ENCODE measurements around the gene DDIT3.
A peak's percentile ranks its signal among the peaks of the same experiment; 100 is the strongest.

DDIT3 gene

DNA sequence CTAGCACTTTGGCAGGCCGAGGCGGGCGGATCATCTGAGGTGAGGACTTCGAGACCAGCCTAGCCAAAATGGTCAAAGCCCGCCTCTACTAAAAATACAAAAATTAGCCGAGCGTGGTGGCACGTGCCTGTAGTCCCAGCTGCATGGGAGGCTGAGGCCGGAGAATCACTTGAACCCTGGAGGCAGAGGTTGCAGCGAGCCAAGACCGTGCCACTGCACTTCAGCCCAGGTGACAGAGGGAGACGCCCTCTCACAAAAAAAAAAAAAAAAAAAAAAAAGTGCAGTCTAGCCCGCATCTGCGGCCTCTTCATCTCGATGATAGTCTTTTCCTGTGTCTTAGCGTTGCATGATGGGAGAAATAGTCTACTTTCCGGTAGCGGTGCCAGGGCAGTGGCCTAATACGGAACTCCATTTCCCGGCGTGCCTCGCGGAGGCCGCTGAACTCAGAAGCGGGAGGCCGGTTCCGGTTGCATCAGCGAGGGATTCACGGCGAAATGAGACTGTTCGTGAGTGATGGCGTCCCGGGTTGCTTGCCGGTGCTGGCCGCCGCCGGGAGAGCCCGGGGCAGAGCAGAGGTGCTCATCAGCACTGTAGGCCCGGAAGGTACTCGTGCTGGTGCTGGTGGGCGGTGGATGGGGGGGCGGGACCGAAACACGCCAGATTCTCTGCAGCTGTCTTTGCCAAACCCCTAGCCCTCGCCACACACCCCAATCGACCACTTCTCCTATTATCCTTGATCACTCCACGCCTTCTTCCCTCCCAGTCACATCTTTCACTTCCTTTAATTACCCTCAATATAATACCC, 32.5 kb downstream of the DDIT3 start, which contains the start of gene MARS1:
MARS1 (plus strand) TSS at position 472 of the 805 bp plus-strand sequence; CDS start at position 495, 23 bp downstream.
- peak; percentile 79 to 87 for DNase-seq (ENCODE audit: low read depth in 2 of 2, low spot score in 1 of 2)

DNA sequence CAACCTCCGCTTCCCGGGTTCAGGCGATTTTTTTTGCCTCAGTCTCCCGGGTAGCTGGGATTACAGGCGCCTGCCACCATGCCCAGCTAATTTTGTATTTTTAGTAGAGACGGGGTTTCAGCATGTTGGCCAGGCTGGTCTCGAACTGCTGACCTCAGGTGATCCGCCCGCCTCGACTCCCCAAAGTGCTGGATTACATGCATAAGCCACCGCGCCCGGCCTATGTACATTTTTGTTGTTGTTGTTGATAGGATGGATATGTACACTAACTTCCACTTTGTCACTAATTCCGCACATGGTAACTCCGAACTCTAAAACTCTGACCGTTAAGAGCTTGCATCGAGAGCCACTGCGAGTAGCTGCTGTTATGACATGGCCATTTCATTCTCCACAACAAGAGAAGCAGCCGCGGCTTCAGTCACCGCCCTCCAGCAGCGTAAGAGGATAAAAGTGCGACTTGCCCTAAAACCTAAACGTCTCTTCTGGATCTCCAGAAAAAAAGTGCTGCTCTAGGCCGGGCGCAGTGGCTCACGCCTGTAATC, 33.2 kb downstream of the DDIT3 start:
- no peak for DNase-seq (ENCODE audit: low read depth in 2 of 2, low spot score in 1 of 2)

DNA sequence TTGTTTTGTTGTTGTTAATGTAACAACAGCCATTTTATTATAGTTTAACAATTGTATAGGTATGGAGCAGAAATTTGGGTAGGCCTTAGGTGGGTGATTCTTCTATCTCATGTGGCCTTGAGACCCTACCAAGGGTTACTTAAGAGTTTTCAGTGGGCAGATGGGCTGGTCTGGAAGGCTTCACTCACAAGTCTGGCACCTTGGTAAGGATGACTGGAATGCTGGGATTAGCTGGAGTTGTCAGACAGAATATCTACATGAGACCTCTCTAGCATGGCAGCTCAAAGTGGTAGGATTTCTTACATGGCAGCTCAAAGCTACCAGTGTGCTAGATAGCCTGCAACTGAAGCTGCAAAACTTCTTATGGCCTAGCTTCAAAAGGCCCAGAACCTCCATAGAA, 34.6 kb downstream of the DDIT3 start:
- no peak for DNase-seq (ENCODE audit: low read depth in 2 of 2, low spot score in 1 of 2)

DNA sequence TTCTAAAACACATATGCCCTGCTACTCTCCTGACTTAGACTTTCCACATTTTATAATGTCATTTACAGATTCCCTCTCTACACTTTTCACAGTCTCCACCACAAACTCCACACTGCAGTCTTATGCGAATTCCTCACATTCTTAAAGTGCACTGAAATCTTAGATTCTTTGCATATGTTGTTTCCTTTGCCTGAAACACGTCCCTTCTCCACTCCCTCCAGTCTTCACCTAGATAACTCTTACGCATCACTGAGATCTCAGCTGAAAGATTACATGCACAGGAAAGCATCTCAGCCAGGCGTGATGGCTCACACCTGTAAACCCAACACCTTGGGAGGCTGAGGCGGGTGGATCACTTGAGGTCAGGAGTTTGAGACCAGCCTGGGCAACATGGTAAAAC, 36.8 kb downstream of the DDIT3 start:
- DNase-seq (ENCODE audit: low read depth in 2 of 2, low spot score in 1 of 2), result no peak

DNA sequence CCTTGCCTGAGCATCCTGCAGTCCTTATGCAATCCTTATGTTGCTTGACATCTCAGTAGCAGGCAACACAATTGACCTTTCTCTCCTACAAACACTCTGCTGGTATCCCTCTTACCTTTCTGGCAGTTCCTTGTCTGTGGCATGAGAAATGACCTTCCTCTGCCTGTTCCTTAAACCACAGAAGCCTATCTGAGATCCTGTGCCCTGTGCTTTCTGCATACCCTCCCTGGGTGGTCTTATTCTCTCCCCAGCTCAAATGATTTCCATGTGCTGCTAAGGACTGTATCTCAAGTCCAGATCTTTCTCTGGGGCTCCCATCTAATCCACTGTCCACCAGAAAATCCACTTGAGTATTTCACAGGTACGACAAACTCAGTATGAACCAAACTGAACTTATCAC, 38.6 kb downstream of the DDIT3 start:
- DNase-seq (ENCODE audit: low read depth in 2 of 2, low spot score in 1 of 2), result no peak

DNA sequence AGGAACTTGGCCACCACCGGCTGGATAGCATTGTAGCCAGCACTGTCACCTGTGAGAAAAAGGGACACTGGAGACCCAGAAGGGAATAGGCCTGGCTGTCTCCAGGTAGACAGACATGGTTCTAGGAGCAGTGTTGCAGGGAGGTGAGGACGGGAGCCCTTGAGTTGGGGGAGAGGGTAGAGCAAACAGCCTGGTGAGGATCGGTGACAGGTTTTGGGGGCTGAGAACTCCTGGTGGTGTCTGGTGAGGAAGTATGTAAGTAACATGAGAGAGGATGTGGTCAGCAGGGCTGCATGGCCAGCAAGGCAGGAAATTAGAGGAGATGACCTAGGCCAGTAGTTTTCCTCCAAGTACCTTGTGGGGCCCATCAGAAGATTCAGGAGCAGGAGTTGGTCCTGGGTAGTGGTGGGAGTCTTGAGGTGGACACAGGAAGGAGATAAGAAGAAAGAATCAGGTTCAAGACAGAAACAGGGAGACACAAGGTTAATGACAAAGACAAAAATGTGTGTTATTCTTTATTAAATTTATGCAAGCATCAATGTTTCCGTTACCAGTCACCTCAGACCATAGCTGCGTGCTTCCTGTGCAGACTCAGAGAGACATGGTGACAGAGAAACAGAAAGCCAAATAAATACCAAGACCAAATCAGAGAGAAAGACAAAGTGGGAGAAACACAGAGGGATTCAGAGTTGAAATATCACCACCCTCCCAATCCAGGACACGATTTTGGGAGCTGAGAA, 40.8 kb downstream of the DDIT3 start, which contains the start of gene ARHGAP9:
ARHGAP9 (minus strand) TSS at position 491 of the 740 bp plus-strand sequence; CDS start at position 31, 460 bp downstream.
- DNase-seq (ENCODE audit: low read depth in 2 of 2, low spot score in 1 of 2), result no peak

DNA sequence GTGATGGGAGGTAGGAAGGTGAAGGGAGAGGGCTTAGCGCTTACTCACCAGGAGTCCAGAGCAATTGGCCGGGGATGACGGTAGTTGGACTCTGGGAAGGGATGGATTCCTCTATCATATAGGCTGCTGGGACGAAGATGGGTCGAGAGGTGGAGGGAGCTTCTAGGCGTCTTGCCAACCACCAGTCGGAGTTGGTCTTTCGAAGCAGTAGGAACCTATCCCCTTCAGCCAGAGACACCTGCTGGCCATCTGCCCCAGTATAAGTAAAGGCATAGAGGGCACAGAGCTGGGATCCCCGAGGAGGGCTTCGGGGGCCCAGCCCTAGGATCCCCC, 41.3 kb downstream of the DDIT3 start:
- no peak for DNase-seq (ENCODE audit: low read depth in 2 of 2, low spot score in 1 of 2)

DNA sequence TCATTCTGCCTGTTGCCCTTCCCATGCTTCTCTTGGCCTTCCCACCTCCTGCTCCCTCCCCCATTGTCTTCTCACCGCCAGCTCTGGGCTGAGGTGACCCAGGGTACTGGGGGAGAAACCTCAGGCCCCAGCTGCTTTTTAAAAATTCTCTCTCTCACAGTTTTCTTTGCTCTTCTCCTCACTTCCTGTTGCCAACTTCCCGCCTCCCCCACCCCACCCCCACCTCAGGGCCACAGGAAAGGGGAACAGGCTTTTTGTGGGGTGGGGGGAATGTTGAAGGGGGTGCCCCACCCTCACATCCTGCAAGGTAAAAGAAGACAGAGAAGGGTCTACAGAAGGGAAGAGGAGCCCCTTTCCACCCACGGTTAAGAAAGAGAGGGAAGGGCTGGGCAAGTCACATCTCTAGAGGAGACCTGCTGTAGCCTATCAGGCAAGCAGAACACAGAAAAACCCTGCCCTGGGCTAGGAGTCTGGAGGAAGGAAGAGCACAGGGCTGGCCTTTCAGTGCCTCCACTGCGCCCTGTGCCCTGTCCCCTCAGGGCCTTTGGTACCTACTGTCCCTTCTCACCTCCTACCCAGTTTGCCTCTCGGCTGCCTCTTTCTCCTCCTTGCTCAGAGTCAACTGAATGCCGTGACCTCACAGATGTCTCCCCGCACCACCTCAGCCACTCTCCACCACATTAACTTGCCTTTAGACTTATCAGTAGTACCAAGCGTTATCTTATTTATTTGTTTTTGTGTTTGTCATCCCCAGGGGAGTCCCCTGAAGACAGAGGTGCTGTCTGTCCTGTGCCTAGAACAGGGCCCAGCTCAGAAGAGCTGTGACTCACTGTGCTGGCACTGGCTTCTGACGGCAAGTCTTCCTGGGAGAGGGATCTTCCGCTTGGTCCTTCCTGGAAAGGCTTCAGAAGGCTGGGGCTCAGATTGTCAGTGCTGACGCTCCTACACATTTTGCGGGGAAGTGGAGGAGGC, 42.3 kb downstream of the DDIT3 start:
- DNase-seq (ENCODE audit: low read depth in 2 of 2, low spot score in 1 of 2), result no peak

DNA sequence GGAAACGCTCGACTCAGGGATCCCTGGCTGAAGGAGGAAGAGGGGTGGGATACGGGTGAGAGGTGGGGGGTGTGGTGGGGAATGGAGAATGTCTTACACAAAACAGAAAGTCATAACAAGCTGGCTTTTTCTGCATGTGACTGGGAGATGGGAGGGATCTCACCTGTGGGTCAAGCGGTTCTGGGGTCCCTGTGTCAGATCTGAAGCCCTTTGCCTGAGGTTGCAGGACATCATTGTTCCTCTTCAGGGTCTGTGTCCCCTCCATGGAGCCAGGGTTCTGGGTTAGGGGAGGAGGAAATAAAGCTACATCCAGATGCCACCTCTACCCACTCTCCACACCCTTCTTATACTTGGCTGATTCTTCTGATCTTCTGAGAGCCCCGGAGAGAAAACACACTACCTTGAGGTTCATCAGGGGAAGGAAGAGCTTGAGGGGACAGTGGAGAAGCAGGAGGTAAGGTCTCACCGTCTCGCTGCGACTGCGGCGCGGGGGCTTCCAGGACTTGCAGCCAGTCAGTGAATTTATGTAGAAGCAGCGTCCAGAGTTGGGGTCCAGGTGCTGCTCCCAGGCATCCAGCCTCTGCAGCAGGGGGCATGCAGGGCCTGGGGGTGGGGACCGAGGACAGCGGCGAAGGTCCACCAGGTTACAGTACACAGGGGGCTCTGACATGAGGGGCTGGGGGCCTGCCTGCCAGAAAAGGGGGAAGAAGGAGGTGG, 43.2 kb downstream of the DDIT3 start:
- DNase-seq (ENCODE audit: low read depth in 2 of 2, low spot score in 1 of 2), result no peak

DNA sequence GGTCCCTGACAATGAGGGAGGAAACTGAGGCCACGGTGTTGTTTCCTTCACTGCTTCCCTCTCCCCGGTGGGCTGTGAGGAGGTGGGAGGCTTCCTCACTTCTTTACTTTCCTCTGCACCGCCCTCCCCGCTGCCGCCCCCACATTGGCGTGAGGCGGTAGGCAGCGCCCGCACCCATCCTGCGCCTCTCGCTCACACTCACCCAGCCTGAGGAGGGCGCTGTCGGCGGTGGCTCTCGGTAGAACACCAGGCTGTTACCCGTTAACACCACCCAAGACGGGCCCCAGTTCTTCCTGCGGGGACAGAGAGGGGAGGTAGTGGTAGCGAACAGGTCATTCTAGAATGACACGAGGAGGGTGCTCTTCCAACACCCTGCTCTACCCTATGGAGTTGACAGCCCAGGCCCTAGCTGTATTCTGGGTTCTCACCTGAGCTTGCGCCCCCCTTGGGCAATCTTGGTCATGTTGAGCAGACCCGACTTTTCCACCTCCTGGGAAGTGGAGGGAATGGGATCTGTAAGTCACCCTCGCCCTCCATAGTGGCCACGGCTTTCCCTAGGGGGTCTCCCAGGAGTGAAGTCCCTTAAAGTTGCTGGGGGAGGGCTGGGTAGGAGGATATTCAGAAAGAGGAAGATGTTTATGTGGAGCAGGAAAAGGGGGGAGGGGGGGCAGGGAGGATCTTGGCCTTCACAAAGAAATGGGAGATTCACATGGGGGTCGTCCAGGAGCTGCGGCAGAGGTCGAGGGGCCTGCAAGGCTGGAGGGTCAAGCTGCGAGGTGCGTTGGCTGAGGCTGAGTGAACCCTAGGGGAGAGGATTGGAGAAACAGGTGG, 43.9 kb downstream of the DDIT3 start:
- DNase-seq (ENCODE audit: low read depth in 2 of 2, low spot score in 1 of 2), result peak in 1 of 2 donors; percentile 54

DNA sequence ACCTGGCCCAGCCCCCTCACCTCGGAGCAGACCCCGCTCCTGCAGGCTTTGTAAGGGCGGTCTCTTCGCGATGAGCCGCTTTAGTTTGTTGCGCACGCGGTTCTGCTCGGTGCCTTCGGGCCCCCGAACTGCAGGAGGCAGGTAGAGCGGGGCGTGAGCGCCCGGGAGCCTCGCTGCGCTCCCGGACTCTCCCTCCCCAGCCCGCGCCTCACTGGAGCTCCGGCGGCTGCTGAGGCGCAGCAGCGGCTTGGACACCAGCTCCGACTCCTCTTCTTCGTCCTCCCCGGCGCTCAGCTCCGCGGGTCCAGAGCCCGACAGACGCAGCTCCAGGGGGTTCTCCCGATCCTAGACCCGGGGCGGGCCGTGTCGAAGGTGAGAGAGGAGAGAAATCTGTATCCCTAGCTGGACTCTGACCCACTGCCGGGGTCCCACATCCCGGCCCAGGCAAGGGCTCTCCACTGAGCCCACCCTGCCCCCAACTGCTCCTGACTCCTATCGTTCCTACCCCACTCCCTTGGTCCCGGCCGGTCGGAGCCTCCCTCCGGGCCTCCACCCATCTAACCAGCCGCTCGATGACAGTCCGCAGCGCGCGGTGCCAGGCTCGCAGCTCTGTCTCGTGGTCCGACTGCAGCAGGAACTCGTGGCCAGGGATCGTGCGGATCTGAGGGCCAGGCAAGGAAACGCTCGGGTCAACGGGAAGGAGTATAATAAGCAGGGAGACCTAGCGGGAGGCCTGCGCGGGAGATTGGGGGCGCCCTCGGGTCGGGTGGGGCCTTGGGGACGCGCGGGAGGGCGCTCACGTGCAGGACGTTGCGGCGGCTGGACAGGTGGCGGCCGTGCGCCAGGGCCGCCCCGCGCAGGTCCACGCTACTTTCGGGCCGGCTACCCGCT, 44.8 kb downstream of the DDIT3 start:
- DNase-seq (ENCODE audit: low read depth in 2 of 2, low spot score in 1 of 2), result no peak

DNA sequence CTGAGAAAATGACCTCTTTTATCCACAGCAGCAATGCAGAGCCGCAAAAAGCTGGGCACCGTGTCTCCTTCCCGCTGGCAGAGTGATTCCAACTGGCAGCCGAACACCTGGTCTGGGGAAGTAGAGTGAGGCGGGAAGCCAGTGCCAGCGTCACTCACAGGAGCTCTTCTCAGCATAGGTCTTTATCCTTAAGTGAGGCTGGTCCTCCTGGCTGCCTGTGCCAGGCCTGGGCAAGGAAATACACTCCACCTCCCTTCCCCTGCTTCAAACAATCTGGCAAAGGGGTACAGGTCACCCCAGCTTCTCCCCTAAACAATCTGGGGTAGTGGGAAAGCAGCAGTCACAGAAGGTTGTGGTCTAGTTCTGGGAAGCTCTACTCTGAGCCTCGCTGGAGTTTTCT, 45.5 kb downstream of the DDIT3 start:
- DNase-seq (ENCODE audit: low read depth in 2 of 2, low spot score in 1 of 2), result no peak

DNA sequence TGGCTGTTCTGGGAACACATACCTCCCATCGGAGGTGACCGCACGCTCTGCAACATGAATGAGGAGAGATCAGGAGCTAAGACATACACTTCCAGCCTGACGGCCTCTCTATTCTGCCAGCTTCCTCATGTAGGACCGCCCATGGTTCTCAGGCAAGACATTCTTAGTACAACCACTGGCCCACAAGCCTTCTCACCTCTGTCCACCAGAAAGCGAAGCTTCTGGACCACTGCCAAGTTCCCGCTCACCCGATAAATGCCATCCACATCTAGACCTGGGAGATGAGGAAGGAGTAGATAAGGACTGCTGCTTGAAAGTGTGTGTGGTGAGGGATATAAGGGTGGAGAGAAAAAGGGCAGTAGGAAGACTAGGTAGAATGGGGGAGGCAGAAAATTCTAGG, 45.9 kb downstream of the DDIT3 start:
- no peak for DNase-seq (ENCODE audit: low read depth in 2 of 2, low spot score in 1 of 2)

DNA sequence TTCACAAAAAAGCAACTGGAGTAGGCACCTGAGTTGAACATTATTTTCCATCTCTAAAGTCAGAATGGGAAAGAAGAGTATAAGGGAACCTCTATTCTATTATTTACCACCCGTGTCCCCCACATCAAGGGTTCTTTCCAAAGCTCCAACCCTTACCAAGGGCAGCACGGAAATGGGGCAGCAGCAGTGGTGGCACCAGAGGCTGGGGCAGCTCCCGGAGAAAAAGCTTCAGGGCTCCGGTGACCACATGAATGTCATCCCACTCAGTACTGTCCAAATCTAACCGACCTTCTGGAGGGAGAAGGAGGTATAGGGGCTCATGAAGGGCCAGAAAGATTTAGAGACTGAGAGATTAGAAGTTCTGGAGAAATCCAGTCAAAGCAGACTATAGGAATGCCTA, 46.4 kb downstream of the DDIT3 start:
- DNase-seq (ENCODE audit: low read depth in 2 of 2, low spot score in 1 of 2), result no peak

DNA sequence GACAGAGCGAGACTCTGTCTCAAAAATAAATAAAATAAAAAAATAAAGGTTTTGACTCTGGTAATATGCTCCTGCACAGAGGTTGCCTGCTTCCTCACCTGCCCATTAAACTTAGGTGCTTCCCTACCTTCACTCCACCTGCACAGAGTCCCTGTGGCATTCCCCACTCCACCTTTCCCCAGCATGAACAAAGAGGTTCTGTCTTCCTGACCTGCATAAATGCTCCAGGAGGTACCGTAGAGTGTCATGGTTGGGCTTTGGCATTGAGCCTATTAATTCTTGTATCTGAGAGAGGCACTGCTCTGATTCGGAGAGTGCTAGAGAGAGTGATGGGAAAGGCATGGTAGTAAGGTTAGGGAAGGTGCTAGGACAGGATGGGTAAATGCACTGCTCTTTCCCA, 46.9 kb downstream of the DDIT3 start:
- DNase-seq (ENCODE audit: low read depth in 2 of 2, low spot score in 1 of 2), result no peak

DNA sequence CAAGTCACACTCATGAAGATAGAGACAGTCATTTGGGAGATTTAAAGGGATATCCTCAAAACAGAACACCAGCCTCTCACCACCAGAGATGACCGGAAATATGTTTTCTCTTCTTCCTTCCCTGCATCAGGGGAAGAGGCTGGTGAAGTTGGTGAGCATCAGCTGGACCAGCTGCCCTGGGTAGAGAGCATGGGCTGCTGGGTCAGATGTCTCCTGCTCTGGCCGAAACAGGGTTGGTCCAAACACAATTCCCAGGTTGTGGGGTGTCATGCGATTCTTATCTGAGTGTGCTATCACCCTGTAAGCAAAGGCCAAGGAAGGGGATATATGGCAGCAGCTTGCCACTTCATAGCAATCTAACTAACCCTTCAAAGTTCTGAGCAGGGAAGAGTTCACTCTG, 47.9 kb downstream of the DDIT3 start:
- no peak for DNase-seq (ENCODE audit: low read depth in 2 of 2, low spot score in 1 of 2)

DNA sequence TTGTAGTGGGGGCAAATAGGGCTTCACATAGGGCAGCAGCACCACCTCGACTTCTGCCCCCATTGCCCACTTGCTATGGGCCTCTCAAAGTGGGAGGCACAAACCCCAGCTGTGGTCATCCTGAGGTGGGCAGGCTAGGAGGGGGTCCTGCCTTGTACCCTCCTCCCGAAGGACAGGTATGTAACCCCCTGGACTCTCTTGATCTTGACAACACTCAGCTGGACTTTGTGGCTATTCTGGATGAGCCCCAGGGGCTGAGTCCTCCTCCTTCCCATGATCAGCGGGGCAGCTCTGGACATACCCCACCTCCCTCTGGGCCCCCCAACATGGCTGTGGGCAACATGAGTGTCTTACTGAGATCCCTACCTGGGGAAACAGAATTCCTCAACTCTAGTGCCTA, 48.7 kb downstream of the DDIT3 start:
- DNase-seq (ENCODE audit: low read depth in 2 of 2, low spot score in 1 of 2), result no peak

DNA sequence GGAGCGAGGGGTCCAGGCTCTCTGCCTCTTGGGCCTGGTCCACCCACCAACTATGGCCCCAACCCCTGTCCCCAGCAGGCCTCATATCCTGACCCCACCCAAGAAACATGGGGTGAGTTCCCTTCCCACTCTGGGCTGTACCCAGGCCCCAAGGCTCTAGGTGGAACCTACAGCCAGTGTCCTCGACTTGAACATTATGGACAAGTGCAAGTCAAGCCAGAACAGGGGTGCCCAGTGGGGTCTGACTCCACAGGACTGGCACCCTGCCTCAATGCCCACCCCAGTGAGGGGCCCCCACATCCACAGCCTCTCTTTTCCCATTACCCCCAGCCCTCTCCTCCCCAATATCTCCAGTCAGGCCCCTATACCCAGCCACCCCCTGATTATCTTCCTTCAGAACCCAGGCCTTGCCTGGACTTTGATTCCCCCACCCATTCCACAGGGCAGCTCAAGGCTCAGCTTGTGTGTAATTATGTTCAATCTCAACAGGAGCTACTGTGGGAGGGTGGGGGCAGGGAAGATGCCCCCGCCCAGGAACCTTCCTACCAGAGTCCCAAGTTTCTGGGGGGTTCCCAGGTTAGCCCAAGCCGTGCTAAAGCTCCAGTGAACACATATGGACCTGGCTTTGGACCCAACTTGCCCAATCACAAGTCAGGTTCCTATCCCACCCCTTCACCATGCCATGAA, 49.2 kb downstream of the DDIT3 start:
- no peak for DNase-seq (ENCODE audit: low read depth in 2 of 2, low spot score in 1 of 2)

All from stimulated activated CD8-positive, alpha-beta memory T cell treated with anti-CD3 and anti-CD28 coated beads, Interleukin-4, amount 100 ng/mL, for 4 hours (primary cell).